ENCODE results near the gene TSPAN16. TPM values are rescaled to one million over a fixed set of nuclear protein-coding genes. Genes with fewer than 3 reads are reported as not detected.

TSPAN16 gene
- total RNA-seq, 1 donor from 2014 or later, result not detected

DNA sequence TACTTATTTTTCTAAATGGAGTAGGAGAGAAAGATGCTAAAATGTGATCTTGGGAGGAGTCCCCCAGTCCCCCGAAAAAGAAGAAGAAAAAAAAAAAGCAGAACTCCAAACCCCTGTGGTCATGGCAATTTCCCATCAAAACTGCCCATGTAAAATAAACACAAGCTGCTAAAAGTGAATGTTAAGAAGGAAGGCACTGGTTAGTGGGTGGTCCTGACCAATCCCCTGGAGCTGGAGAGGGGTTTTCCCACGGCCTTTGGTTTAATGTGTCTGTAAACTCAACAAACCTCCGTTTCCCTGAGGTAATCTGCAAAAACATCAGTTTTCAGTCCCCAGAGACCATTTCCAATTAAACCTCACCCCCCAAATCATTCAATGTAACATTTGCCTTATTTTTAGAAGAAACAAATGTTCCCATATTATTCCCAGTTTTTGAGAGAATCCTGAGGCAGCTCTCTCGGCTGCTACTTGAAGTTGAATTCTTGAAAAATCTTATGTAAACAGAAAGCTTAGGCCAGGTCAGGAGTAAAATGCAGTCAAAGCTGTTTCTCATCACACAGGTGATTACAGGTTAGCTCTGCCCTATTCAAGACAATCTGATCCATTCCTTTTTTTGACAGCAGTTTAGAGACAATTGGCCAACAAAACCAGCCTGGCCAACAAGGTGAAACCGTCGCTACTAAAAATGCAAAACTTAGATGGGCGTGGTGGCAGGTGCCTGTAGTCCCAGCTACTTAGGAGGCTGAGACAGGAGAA, 26.5 kb downstream of the TSPAN16 start:
- Mint-ChIP-seq H3K36me3 (ENCODE audit: unreplicated experiment) (no peaks in the 10 kb centered on the region), H3K27me3 (ENCODE audit: unreplicated experiment) (peaks cover 7% of the 10 kb centered on the region), H3K4me1 (ENCODE audit: low read depth, unreplicated experiment) (peaks cover 9% of the 10 kb centered on the region), H3K9me3 (ENCODE audit: unreplicated experiment) (peaks cover 5% of the 10 kb centered on the region), H3K27ac (ENCODE audit: unreplicated experiment) (no peak overlapping the region), H3K4me3 (ENCODE audit: unreplicated experiment) (no peak overlapping the region)
- TF ChIP-seq, protein P1, sequence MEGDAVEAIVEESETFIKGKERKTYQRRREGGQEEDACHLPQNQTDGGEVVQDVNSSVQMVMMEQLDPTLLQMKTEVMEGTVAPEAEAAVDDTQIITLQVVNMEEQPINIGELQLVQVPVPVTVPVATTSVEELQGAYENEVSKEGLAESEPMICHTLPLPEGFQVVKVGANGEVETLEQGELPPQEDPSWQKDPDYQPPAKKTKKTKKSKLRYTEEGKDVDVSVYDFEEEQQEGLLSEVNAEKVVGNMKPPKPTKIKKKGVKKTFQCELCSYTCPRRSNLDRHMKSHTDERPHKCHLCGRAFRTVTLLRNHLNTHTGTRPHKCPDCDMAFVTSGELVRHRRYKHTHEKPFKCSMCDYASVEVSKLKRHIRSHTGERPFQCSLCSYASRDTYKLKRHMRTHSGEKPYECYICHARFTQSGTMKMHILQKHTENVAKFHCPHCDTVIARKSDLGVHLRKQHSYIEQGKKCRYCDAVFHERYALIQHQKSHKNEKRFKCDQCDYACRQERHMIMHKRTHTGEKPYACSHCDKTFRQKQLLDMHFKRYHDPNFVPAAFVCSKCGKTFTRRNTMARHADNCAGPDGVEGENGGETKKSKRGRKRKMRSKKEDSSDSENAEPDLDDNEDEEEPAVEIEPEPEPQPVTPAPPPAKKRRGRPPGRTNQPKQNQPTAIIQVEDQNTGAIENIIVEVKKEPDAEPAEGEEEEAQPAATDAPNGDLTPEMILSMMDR (IDR thresholded peaks at IDR 0.05; ENCODE audit: partially characterized antibody, unreplicated experiment), result no peak
- DNase-seq, result no peak

DNA sequence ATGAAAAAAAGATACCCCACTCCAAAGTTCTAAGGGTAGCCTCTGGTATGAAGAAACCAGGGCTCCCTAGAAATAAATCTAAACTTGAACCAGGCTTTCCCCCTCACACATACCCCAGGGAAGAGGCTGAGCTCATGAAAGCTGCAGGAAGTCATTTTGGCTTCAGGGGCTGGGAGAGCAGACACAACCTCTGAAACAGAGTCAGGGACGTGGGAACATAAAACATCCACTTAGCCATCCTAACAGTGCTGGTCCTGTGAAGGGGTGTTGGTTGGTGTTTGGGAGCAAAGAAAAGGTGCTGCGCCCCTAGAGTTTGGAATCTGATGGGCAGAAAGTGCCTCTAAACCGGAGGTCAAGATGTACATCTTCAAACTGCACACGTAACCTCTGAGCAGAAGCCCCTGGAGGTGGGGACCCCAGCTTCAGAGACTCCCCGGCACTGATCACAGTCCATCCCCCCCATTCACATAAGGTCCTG, 27.7 kb downstream of the TSPAN16 start:
- H3K27ac Mint-ChIP-seq (ENCODE audit: unreplicated experiment), result no peak overlapping the region
- no peak overlapping the region for H3K4me3 Mint-ChIP-seq (ENCODE audit: unreplicated experiment)
- no peaks in the 10 kb centered on the region for H3K36me3 Mint-ChIP-seq (ENCODE audit: unreplicated experiment)
- H3K4me1 Mint-ChIP-seq (ENCODE audit: low read depth, unreplicated experiment), result peaks cover 9% of the 10 kb centered on the region
- H3K27me3 Mint-ChIP-seq (ENCODE audit: unreplicated experiment), result peaks cover 7% of the 10 kb centered on the region
- TF ChIP-seq, protein P1 (IDR thresholded peaks at IDR 0.05; ENCODE audit: partially characterized antibody, unreplicated experiment), result no peak
- DNase-seq, result no peak
- H3K9me3 Mint-ChIP-seq (ENCODE audit: unreplicated experiment), result peaks cover 5% of the 10 kb centered on the region

DNA sequence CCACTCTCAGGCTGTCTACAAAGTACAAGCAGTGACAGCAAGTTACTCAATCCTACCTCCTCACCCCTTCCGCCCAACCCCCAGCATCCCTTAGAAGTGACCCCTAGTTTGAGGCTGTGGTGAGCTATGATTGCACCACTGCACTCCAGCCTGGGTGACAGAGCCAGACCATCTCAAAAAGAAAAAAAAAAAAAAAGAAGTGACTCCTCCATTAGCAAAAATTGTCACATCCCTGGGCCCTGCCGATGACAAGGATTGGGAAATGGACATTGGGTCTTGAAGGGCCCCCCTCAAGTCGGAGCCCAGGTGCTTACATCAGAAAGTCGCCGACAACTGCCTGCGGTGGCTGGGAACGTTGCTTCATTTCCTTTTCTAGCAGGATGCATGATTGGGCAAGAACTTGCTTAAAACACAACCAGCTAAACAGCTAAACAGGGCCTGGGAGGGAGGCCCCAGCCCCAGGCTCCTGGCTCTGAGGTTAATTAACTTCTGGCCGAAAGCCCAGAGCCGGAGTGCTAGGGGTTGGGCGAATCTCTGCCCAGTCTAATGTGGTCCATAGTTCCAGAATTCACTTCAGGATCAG, 28.2 kb downstream of the TSPAN16 start:
- TF ChIP-seq, protein P1 (IDR thresholded peaks at IDR 0.05; ENCODE audit: partially characterized antibody, unreplicated experiment), result no peak
- Mint-ChIP-seq H3K27ac (ENCODE audit: unreplicated experiment) (no peak overlapping the region), H3K27me3 (ENCODE audit: unreplicated experiment) (peaks cover 7% of the 10 kb centered on the region), H3K36me3 (ENCODE audit: unreplicated experiment) (no peaks in the 10 kb centered on the region), H3K9me3 (ENCODE audit: unreplicated experiment) (peaks cover 5% of the 10 kb centered on the region), H3K4me3 (ENCODE audit: unreplicated experiment) (no peak overlapping the region), H3K4me1 (ENCODE audit: low read depth, unreplicated experiment) (peaks cover 9% of the 10 kb centered on the region)
- DNase-seq, result no peak

DNA sequence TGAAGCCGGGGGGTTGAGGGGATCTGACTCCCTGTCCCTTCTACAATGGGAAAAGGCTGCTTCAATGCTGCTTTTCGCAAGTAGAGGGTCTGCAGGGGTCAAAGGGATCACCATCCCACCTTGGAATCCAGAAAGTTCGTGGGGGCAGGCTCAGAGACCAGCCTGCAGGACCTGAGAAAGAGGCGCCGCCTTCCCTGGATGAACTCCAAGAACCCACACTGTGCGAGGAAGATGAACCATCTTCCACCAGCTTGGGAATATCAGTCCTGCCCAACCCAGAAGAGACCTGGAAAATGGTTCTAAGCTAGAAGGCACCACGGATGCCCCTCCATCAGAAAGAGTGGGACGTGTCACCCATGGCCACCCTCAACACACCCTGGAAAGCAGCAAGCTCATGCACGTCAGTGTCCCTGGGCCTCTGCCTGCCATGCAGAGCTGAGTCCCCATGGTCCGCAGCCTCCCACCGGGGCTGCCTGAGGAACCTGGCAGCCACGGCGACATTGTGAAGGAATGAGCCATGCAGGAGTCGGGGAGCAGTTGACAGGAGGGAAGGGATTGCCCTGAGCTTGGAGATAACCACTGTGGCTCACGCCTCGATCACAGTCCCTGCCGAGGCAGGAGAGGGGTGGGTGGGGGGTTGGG, 28.9 kb downstream of the TSPAN16 start:
- TF ChIP-seq, protein P1 (IDR thresholded peaks at IDR 0.05; ENCODE audit: partially characterized antibody, unreplicated experiment), result no peak
- DNase-seq, result no peak

More for the DNA sequence above, 28.9 kb downstream of the TSPAN16 start:
- Mint-ChIP-seq H3K4me1 (ENCODE audit: low read depth, unreplicated experiment) (peaks cover 9% of the 10 kb centered on the region), H3K9me3 (ENCODE audit: unreplicated experiment) (peaks cover 5% of the 10 kb centered on the region), H3K4me3 (ENCODE audit: unreplicated experiment) (no peak overlapping the region), H3K27me3 (ENCODE audit: unreplicated experiment) (peaks cover 5% of the 10 kb centered on the region), H3K27ac (ENCODE audit: unreplicated experiment) (no peak overlapping the region), H3K36me3 (ENCODE audit: unreplicated experiment) (no peaks in the 10 kb centered on the region)
